Hepatocyte (in vitro differentiated cells): ENCODE measurements around the gene SYNGR4.

Experiments
- EZH2 ChIP-seq: fragments of 200-600 bp; sonication (generic); IDR thresholded peaks from 2 replicates; pipeline ENCODE4 v1.6.1; 2016; ENCODE audit warnings: antibody characterized with exemption, mild to moderate bottlenecking, borderline replicate concordance
- TF ChIP-seq, protein P1 (sequence below): fragments of 200-600 bp; sonication (generic); IDR thresholded peaks from 2 replicates; pipeline ENCODE4 v1.5.1; 2016; ENCODE audit warnings: antibody characterized with exemption, mild to moderate bottlenecking; ENCODE audit not compliant: poor library complexity

DNA sequence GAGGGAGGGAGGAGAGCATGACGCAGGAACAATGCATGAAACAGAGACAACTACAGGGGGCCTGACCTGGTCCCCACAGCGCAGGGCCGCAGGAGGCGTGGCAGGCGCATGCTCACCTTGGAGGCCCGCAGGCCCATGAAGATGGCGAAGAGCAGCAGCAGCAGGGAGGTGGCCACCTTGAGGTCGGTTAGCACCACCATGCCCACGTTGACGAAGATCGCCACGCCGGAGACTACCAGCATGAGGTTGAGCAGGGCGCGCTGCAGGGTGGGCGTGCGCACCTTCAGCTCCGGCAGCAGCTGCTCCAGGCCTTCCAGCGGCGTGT, 21.8 kb upstream of the SYNGR4 start:
- TF ChIP-seq, protein P1, sequence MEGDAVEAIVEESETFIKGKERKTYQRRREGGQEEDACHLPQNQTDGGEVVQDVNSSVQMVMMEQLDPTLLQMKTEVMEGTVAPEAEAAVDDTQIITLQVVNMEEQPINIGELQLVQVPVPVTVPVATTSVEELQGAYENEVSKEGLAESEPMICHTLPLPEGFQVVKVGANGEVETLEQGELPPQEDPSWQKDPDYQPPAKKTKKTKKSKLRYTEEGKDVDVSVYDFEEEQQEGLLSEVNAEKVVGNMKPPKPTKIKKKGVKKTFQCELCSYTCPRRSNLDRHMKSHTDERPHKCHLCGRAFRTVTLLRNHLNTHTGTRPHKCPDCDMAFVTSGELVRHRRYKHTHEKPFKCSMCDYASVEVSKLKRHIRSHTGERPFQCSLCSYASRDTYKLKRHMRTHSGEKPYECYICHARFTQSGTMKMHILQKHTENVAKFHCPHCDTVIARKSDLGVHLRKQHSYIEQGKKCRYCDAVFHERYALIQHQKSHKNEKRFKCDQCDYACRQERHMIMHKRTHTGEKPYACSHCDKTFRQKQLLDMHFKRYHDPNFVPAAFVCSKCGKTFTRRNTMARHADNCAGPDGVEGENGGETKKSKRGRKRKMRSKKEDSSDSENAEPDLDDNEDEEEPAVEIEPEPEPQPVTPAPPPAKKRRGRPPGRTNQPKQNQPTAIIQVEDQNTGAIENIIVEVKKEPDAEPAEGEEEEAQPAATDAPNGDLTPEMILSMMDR = no peak
- no peak for TF ChIP-seq EZH2
